Ectodermal cell (in vitro differentiated cells): ENCODE results near the gene DENND4C.
A peak's percentile ranks its signal among the peaks of the same experiment; 100 is the strongest.

Experiments
- H3K27ac ChIP-seq: 2 replicates; pipeline ENCODE4 v1.7.0; 2013; ENCODE audit warnings: mild to moderate bottlenecking, low read depth, low read length; ENCODE audit not compliant: insufficient read depth, poor library complexity, severe bottlenecking
- H3K27me3 ChIP-seq: 2 replicates; pipeline ENCODE4 v1.7.0; 2013; ENCODE audit warnings: mild to moderate bottlenecking, low read length; ENCODE audit not compliant: insufficient read depth, control insufficient read depth, poor library complexity, severe bottlenecking
- H3K36me3 ChIP-seq: one replicate; pipeline ENCODE4 v1.7.0; 2013; ENCODE audit warnings: low read length; ENCODE audit not compliant: control insufficient read depth, insufficient read depth
- H3K4me1 ChIP-seq: one replicate; pipeline ENCODE4 v1.7.0; 2013; ENCODE audit warnings: low read length; ENCODE audit not compliant: control insufficient read depth, insufficient read depth
- H3K4me3 ChIP-seq: 2 replicates; pipeline ENCODE4 v1.7.0; 2013; ENCODE audit warnings: low read depth, low read length, control low read depth; ENCODE audit not compliant: insufficient read depth
- H3K9me3 ChIP-seq: 2 replicates; pipeline ENCODE4 v1.7.0; 2013; ENCODE audit warnings: mild to moderate bottlenecking, low read length, moderate library complexity; ENCODE audit not compliant: control insufficient read depth
- WGBS, 2 experiments: methylation state at CpG; one replicate each; pipeline ENCODE4 v1.1.7; 2013; ENCODE audit warnings: missing lambda C conversion rate in 2 of 2; 5-methylcytosine and 5-hydroxymethylcytosine counted together

Gene DENND4C

DNA sequence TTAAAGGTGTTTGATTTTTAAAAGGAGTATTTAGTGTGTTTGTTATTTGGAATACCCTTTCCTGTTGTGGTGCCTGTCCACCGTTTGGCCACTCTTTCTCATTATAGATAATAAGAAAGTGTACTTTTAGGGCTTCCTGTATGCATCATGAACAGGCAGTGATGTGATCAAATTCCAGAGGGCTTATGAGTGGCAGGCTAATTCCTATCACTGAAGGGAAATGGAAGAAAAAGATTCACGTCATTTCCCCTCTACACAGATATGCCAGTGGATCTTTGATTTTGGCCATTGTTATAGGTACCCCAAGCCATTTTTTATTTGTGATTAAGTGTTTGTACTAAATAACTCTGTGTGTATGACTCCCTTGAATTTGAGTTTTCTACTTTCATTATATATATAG, 112.5 kb downstream of the DENND4C start:
- 88 to 100% methylated on average over 1 to 2 of the region's 2 CpGs for WGBS, 2 experiments
- Histone ChIP-seq H3K9me3 (no peaks in the 10 kb centered on the region), H3K4me1 (no peaks in the 10 kb centered on the region), H3K36me3 (peaks cover 13% of the 10 kb centered on the region), H3K27ac (no peak overlapping the region), H3K27me3 (no peaks in the 10 kb centered on the region), H3K4me3 (no peak overlapping the region)

DNA sequence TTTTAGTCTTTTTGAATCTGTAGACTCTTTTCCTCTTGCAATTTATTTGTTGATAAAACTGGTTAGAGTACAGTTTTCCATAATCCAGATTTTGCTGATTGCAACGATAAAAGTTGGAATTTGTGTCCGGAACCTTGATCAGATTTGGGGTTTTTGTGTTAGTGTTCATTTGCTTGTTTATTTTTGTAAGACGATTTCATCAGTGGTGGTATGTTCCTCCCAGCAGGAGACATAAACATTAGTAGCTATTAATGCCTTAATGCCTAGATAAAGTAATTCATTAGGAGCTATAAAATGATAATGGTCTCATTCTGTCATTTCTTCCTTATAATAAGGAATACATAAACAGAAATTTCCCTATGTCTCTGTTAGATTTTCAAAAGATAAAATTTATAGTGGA, 128.2 kb downstream of the DENND4C start:
- Histone ChIP-seq H3K27ac (no peak overlapping the region), H3K27me3 (no peaks in the 10 kb centered on the region), H3K9me3 (no peaks in the 10 kb centered on the region), H3K4me1 (no peaks in the 10 kb centered on the region), H3K4me3 (no peak overlapping the region), H3K36me3 (peaks cover 20% of the 10 kb centered on the region)
- WGBS, 2 experiments = 99 to 100% methylated on average over 3 of the region's 3 CpGs

DNA sequence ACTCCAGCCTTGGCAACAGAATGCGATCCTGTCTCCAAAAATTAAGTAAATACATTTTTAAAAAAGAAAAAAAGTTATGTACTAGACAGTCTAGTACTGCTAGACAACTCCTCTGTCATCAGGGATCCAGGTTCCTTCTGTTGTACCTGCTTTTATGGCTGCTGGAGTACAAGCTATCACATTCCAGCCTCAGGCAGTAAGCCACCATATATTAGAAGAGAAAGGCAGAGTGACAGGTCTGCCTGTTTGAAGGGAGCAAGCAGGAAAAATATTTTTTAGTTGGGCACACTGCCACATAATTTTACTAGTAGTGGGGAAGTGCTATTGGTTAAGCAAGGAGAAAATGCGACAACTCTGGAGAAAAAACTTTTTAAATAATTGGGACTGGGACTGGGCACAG, 138.6 kb downstream of the DENND4C start:
- Histone ChIP-seq H3K36me3 (peaks cover 10% of the 10 kb centered on the region), H3K4me1 (no peaks in the 10 kb centered on the region), H3K9me3 (no peaks in the 10 kb centered on the region), H3K27me3 (no peaks in the 10 kb centered on the region), H3K4me3 (no peak overlapping the region), H3K27ac (no peak overlapping the region)
- WGBS, 2 experiments = 93 to 99% methylated on average over 2 of the region's 2 CpGs

GRCh38 chr9:19371942-19372341, 141.4 kb downstream of the DENND4C start:
- no peaks in the 10 kb centered on the region for H3K9me3 ChIP-seq
- no peaks in the 10 kb centered on the region for H3K27me3 ChIP-seq
- WGBS, 2 experiments = 91 to 98% methylated on average over 4 to 5 of the region's 5 CpGs
- peaks cover 30% of the 10 kb centered on the region for H3K36me3 ChIP-seq
- no peak overlapping the region for H3K27ac ChIP-seq
- H3K4me3 ChIP-seq = no peak overlapping the region
- H3K4me1 ChIP-seq = no peaks in the 10 kb centered on the region

- H3K4me1 ChIP-seq = no peaks in the 10 kb centered on the region
- WGBS, 2 experiments = 86 to 90% methylated on average over 7 to 8 of the region's 8 CpGs
- peaks cover 30% of the 10 kb centered on the region for H3K36me3 ChIP-seq
Observed at GRCh38 chr9:19372567-19372966, 142.1 kb downstream of the DENND4C start.

GRCh38 chr9:19373527-19373926, 143.0 kb downstream of the DENND4C start:
- H3K27ac ChIP-seq = no peak overlapping the region

More at GRCh38 chr9:19372567-19372966, 142.1 kb downstream of the DENND4C start:
- no peak overlapping the region for H3K4me3 ChIP-seq
- H3K27me3 ChIP-seq = no peaks in the 10 kb centered on the region
- H3K27ac ChIP-seq = no peak overlapping the region
- no peaks in the 10 kb centered on the region for H3K9me3 ChIP-seq

GRCh38 chr9:19375538-19375937, 145.0 kb downstream of the DENND4C start:
- Histone ChIP-seq H3K9me3 (no peaks in the 10 kb centered on the region), H3K4me1 (peaks cover 7% of the 10 kb centered on the region), H3K27ac (no peak overlapping the region), H3K4me3 (no peak overlapping the region), H3K36me3 (peaks cover 37% of the 10 kb centered on the region), H3K27me3 (no peaks in the 10 kb centered on the region)

More at GRCh38 chr9:19373527-19373926, 143.0 kb downstream of the DENND4C start:
- H3K9me3 ChIP-seq = no peaks in the 10 kb centered on the region
- H3K4me3 ChIP-seq = no peak overlapping the region
- peaks cover 5% of the 10 kb centered on the region for H3K4me1 ChIP-seq
- H3K36me3 ChIP-seq = peaks cover 37% of the 10 kb centered on the region
- no peaks in the 10 kb centered on the region for H3K27me3 ChIP-seq

- Histone ChIP-seq H3K9me3 (no peaks in the 10 kb centered on the region), H3K4me1 (peaks cover 7% of the 10 kb centered on the region), H3K27ac (no peak overlapping the region), H3K27me3 (no peaks in the 10 kb centered on the region), H3K36me3 (peaks cover 37% of the 10 kb centered on the region), H3K4me3 (no peak overlapping the region)
- 93 to 100% methylated on average over 2 of the region's 2 CpGs for WGBS, 2 experiments
Observed at GRCh38 chr9:19376931-19377330, 146.4 kb downstream of the DENND4C start.

DNA sequence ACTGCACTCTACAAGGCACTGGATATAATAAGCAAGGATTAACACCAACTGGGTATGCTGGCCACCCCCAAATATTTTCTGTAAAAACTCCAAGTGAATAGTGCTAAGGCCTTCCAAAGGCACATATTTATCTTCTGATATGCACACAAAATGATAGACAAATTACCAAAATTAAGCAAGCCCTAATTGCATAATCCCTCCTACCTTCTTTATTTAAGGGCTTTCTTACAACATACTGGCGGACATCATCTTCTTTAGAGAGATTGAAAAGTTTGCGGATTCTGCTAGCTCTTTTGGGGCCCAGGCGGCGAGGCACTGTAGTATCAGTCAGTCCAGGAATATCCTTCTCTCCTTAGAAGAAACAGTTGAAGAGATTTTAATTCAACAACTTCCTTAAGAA, 147.7 kb downstream of the DENND4C start:
- Histone ChIP-seq H3K36me3 (peaks cover 37% of the 10 kb centered on the region), H3K27me3 (no peaks in the 10 kb centered on the region), H3K4me1 (peaks cover 7% of the 10 kb centered on the region), H3K4me3 (peak overlapping the region; percentile 99), H3K9me3 (no peaks in the 10 kb centered on the region), H3K27ac (no peak overlapping the region)
- WGBS, 2 experiments = 80 to 88% methylated on average over 4 of the region's 4 CpGs

DNA sequence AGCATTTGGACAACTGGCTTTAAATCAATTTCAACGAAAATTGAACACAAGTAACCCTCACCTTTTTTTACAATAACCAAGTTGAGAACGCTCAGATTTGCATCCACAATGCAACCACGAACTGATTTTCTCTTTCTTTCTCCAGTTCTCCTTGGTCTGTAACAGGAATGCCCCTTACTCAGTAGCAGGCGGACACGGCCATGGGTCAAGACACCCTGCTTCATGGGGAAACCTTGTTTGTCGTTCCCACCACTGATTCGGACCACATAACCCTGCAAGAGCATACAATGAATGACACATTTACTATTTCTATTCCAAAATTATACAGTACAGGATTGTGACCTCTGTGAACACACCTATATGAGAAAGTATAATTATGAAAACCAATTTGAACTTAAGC, 148.2 kb downstream of the DENND4C start:
- WGBS, 2 experiments = 36 to 46% methylated on average over 7 of the region's 7 CpGs
- peaks cover 7% of the 10 kb centered on the region for H3K4me1 ChIP-seq
- H3K4me3 ChIP-seq = peak overlapping the region; percentile 99
- no peak overlapping the region for H3K27ac ChIP-seq
- H3K36me3 ChIP-seq = peaks cover 32% of the 10 kb centered on the region
- no peaks in the 10 kb centered on the region for H3K9me3 ChIP-seq
- no peaks in the 10 kb centered on the region for H3K27me3 ChIP-seq

- H3K4me1 ChIP-seq = peaks cover 7% of the 10 kb centered on the region
- 2 to 4% methylated on average over 12 of the region's 12 CpGs for WGBS, 2 experiments
- peaks cover 30% of the 10 kb centered on the region for H3K36me3 ChIP-seq
- H3K9me3 ChIP-seq = no peaks in the 10 kb centered on the region
- peak overlapping the region; percentile 96 for H3K27ac ChIP-seq
- H3K27me3 ChIP-seq = no peaks in the 10 kb centered on the region
- peak overlapping the region; percentile 99 for H3K4me3 ChIP-seq
Observed at GRCh38 chr9:19379283-19379682, 148.8 kb downstream of the DENND4C start.
